HUDEP-2 (cell line): ENCODE data around the gene TMPRSS11E.
"Not testable (repeated sequence)": the region's sequence is repeated elsewhere in the genome, so short reads cannot be mapped to it uniquely, and the experiment has no call there.

Source experiments
- DNase-seq, 76 experiments: peaks; one replicate each; lab custom pipeline; 2025; ENCODE audit not compliant: unreplicated experiment in 76 of 76; lab: John Stamatoyannopoulos, UW

Gene TMPRSS11E

GRCh38 chr4:68447201-68447600 lies at the start of gene TMPRSS11E:
Gene TMPRSS11E (plus strand): TSS chr4:68447463. CDS start chr4:68447513, 50 bp downstream.
- DNase-seq, result no peak

- DNase-seq, result no peak
Observed at GRCh38 chr4:68399306-68399705, 48.0 kb upstream of the TMPRSS11E start.

- DNase-seq, result no peak
Observed at GRCh38 chr4:68401231-68401630, 46.0 kb upstream of the TMPRSS11E start.

- DNase-seq, result no peak
Observed at GRCh38 chr4:68404153-68404552, 43.1 kb upstream of the TMPRSS11E start.

- not testable (repeated sequence) for DNase-seq
Observed at GRCh38 chr4:68405718-68406478, 41.4 kb upstream of the TMPRSS11E start.

- DNase-seq, result no peak
Observed at GRCh38 chr4:68406479-68406859, 40.8 kb upstream of the TMPRSS11E start.

GRCh38 chr4:68407015-68407867 lies 40.0 kb upstream of the TMPRSS11E start:
- not testable (repeated sequence) for DNase-seq

- no peak for DNase-seq
Observed at GRCh38 chr4:68407868-68408190, 39.4 kb upstream of the TMPRSS11E start.

- no peak for DNase-seq
Observed at GRCh38 chr4:68410149-68410548, 37.1 kb upstream of the TMPRSS11E start.

GRCh38 chr4:68410643-68411042 lies 36.6 kb upstream of the TMPRSS11E start:
- no peak for DNase-seq

GRCh38 chr4:68412031-68412430 lies 35.2 kb upstream of the TMPRSS11E start:
- not testable (repeated sequence) for DNase-seq

- DNase-seq, result no peak
Observed at GRCh38 chr4:68416591-68416990, 30.7 kb upstream of the TMPRSS11E start.

GRCh38 chr4:68426516-68426915 lies 20.7 kb upstream of the TMPRSS11E start:
- DNase-seq, result no peak

GRCh38 chr4:68430337-68430736 lies 16.9 kb upstream of the TMPRSS11E start:
- DNase-seq, result no peak

- DNase-seq, result no peak
Observed at GRCh38 chr4:68432320-68432719, 14.9 kb upstream of the TMPRSS11E start.

- DNase-seq, result no peak
Observed at GRCh38 chr4:68433582-68433981, 13.7 kb upstream of the TMPRSS11E start.

- no peak for DNase-seq
Observed at GRCh38 chr4:68434277-68434676, 13.0 kb upstream of the TMPRSS11E start.

- DNase-seq, result no peak
Observed at GRCh38 chr4:68434836-68435235, 12.4 kb upstream of the TMPRSS11E start.

- DNase-seq, result no peak
Observed at GRCh38 chr4:68445111-68445510, 2.2 kb upstream of the TMPRSS11E start.

GRCh38 chr4:68451246-68452211 lies 4.3 kb downstream of the TMPRSS11E start:
- no peak for DNase-seq

GRCh38 chr4:68460085-68460484 lies 12.8 kb downstream of the TMPRSS11E start:
- no peak for DNase-seq
